MM.1S (cell line): ENCODE data around the gene CENPE.

ENCODE experiments used
- EZH2 ChIP-seq: fragments of 300-600 bp; sonication (generic); optimal IDR thresholded peaks from 2 replicates; pipeline ENCODE3; 2017; ENCODE audit warnings: low read depth, mild to moderate bottlenecking, antibody characterized with exemption, low read length, mixed read lengths
- EZH2phosphoT487 ChIP-seq: fragments of 300-600 bp; sonication (generic); IDR thresholded peaks from 2 replicates; pipeline ENCODE4 v1.6.1; 2018; ENCODE audit warnings: antibody characterized with exemption, low read length
- TF ChIP-seq, protein P1 (sequence below): fragments of 300-600 bp; sonication (generic); IDR thresholded peaks from 2 replicates; pipeline ENCODE4 v1.5.1; 2016; ENCODE audit warnings: antibody characterized with exemption, low read length, mixed read lengths

DNA sequence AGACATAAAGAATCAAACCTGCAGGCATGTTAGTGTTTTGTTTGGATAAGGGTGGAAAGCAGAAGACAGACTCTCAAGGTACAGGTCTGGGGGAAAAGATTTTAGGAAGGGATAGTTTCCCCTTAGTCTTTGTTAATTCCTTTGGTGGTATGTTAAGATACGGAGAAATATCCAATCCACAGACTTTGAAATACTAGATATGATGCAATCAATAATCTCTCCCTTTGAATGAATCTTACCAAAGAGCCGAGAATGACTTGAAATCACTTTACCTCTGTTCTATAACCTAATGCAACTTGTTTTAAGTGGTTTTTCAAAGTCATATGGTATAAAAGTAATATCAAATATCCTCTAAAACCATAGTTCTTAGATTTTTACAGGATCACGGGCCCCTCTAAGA is 93.3 kb downstream of the CENPE start:
- TF ChIP-seq, protein P1, sequence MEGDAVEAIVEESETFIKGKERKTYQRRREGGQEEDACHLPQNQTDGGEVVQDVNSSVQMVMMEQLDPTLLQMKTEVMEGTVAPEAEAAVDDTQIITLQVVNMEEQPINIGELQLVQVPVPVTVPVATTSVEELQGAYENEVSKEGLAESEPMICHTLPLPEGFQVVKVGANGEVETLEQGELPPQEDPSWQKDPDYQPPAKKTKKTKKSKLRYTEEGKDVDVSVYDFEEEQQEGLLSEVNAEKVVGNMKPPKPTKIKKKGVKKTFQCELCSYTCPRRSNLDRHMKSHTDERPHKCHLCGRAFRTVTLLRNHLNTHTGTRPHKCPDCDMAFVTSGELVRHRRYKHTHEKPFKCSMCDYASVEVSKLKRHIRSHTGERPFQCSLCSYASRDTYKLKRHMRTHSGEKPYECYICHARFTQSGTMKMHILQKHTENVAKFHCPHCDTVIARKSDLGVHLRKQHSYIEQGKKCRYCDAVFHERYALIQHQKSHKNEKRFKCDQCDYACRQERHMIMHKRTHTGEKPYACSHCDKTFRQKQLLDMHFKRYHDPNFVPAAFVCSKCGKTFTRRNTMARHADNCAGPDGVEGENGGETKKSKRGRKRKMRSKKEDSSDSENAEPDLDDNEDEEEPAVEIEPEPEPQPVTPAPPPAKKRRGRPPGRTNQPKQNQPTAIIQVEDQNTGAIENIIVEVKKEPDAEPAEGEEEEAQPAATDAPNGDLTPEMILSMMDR: no peak
- TF ChIP-seq EZH2phosphoT487: no peak
- TF ChIP-seq EZH2: no peak
